SK-N-SH (cell line): ENCODE results near the gene TCF23. TPM values are rescaled to one million over a fixed set of nuclear protein-coding genes. Genes with fewer than 3 reads are reported as not detected.

Experiments
- CTCF ChIA-PET: fragments of 300-600, 350-600 bp; formaldehyde crosslinking; extraction: SDS; loops from one replicate; lab custom pipeline; 2021; lab: Yijun Ruan, JAX
- POLR2A ChIA-PET: fragments of 350-600 bp; sonication (Branson Sonifier 250); formaldehyde crosslinking; extraction: SDS; loops from one replicate; lab custom pipeline; 2020; ENCODE audit warnings: antibody characterized with exemption, inconsistent platforms; lab: Yijun Ruan, JAX
- DNase-seq: peaks from one replicate; pipeline ENCODE4 v3.0.0; 2012
- H2AFZ ChIP-seq: fragments of 200-600 bp; sonication (generic); 2 replicates; pipeline ENCODE4 v1.8.1; 2016; ENCODE audit warnings: antibody characterized with exemption, mild to moderate bottlenecking, low read depth
- H3F3A ChIP-seq: fragments of 200-600 bp; sonication (generic); replicated peaks from 2 replicates; pipeline ENCODE3; 2016; ENCODE audit warnings: antibody characterized with exemption, mild to moderate bottlenecking; ENCODE audit not compliant: insufficient read depth
- H3K27ac ChIP-seq, 2 experiments: fragments of 200-500 bp in 1 of 2; fragments of 200-600 bp in 1 of 2; sonication (Bioruptor generic) in 1 of 2; sonication (generic), shearing (Covaris generic) in 1 of 2; 2 replicates each; pipeline versions ENCODE4 v1.5.1 to v1.6.1; 2014 to 2016; ENCODE audit warnings: low read depth in 2 of 2, inconsistent platforms in 1 of 2, low read length in 1 of 2, mild to moderate bottlenecking in 1 of 2, mixed read lengths in 1 of 2
- H3K27me3 ChIP-seq: fragments of 200-600 bp; sonication (generic), shearing (Covaris generic); 2 replicates; pipeline ENCODE4 v1.6.1; 2016; ENCODE audit warnings: mixed run types; ENCODE audit not compliant: insufficient read depth
- H3K36me3 ChIP-seq, 2 experiments: fragments of 200-500 bp in 1 of 2; fragments of 200-600 bp in 1 of 2; sonication (Bioruptor generic) in 1 of 2; sonication (generic) in 1 of 2; replicated peaks in 1 of 2; 2 replicates each; pipeline versions ENCODE3 to v1.5.1; 2014 to 2016; ENCODE audit warnings: low read length in 1 of 2, mild to moderate bottlenecking in 1 of 2; ENCODE audit not compliant: insufficient read depth in 2 of 2, control insufficient read depth in 1 of 2
- H3K4me1 ChIP-seq, 2 experiments: fragments of 200-500 bp in 1 of 2; fragments of 200-600 bp in 1 of 2; sonication (Bioruptor generic) in 1 of 2; sonication (generic), shearing (Covaris generic) in 1 of 2; 2 replicates each; pipeline versions ENCODE4 v1.5.1 to v1.6.1; 2014 to 2016; ENCODE audit warnings: low read depth in 1 of 2, low read length in 1 of 2, mixed run types in 1 of 2; ENCODE audit not compliant: insufficient read depth in 2 of 2, control insufficient read depth in 1 of 2
- H3K4me2 ChIP-seq: fragments of 200-600 bp; sonication (generic), shearing (Covaris generic); 2 replicates; pipeline ENCODE4 v1.6.1; 2017; ENCODE audit warnings: mixed run types
- H3K4me3 ChIP-seq, 2 experiments: fragments of 200-500 bp in 1 of 2; fragments of 200-600 bp in 1 of 2; sonication (Bioruptor generic) in 1 of 2; sonication (generic), shearing (Covaris generic) in 1 of 2; 2 replicates each; pipeline versions ENCODE4 v1.5.1 to v1.8.1; 2014 to 2016; ENCODE audit warnings: low read depth in 2 of 2, inconsistent platforms in 1 of 2, low read length in 1 of 2, mild to moderate bottlenecking in 1 of 2, mixed read lengths in 1 of 2, moderate library complexity in 1 of 2
- H3K79me2 ChIP-seq: fragments of 200-600 bp; sonication (generic); 2 replicates; pipeline ENCODE4 v1.8.1; 2017; ENCODE audit warnings: mild to moderate bottlenecking; ENCODE audit not compliant: insufficient read depth
- H3K9ac ChIP-seq: fragments of 200-600 bp; sonication (generic); 2 replicates; pipeline ENCODE4 v1.6.1; 2017; ENCODE audit warnings: mixed run types
- H3K9me2 ChIP-seq: fragments of 200-600 bp; sonication (generic); 2 replicates; pipeline ENCODE4 v1.6.1; 2017; ENCODE audit warnings: mixed run types
- H3K9me3 ChIP-seq: fragments of 200-600 bp; sonication (generic); 2 replicates; pipeline ENCODE4 v1.6.1; 2017; ENCODE audit warnings: mixed run types, mild to moderate bottlenecking, moderate library complexity
- H4K20me1 ChIP-seq: fragments of 200-600 bp; sonication (generic); 2 replicates; pipeline ENCODE4 v1.6.1; 2017; ENCODE audit warnings: mild to moderate bottlenecking, mixed run types; ENCODE audit not compliant: insufficient read depth
- CTCF ChIP-seq: fragments of 200-600 bp; sonication (generic); IDR thresholded peaks from 2 replicates; pipeline ENCODE4 v1.6.1; 2017; ENCODE audit warnings: antibody characterized with exemption, mild to moderate bottlenecking, moderate library complexity
- GABPA ChIP-seq: IDR thresholded peaks from 2 replicates; pipeline ENCODE4 v1.4.0; 2012; ENCODE audit warnings: low read depth, mild to moderate bottlenecking
- MAX ChIP-seq: IDR thresholded peaks from 2 replicates; pipeline ENCODE4 v1.4.0; 2012; ENCODE audit warnings: low read depth
- MEF2A ChIP-seq: IDR thresholded peaks from 2 replicates; pipeline ENCODE4 v1.4.0; 2012; ENCODE audit warnings: low read depth, borderline replicate concordance
- MXI1 ChIP-seq: IDR thresholded peaks from 2 replicates; pipeline ENCODE4 v1.6.1; 2012; ENCODE audit warnings: mild to moderate bottlenecking, low read depth, low read length, improper control_type of control experiment
- POLR2AphosphoS5 ChIP-seq: IDR thresholded peaks from 2 replicates; pipeline ENCODE4 v1.6.1; 2012; ENCODE audit warnings: low read depth, low read length
- RAD21 ChIP-seq: IDR thresholded peaks from 2 replicates; pipeline ENCODE4 v1.6.1; 2012; ENCODE audit warnings: mild to moderate bottlenecking, low read length
- RCOR1 ChIP-seq: fragments of 150-350 bp; IDR thresholded peaks from 2 replicates; pipeline ENCODE4 v1.6.1; 2017; ENCODE audit warnings: antibody characterized with exemption, low read length
- RFX5 ChIP-seq: IDR thresholded peaks from 2 replicates; pipeline ENCODE4 v1.6.1; 2012; ENCODE audit warnings: mild to moderate bottlenecking, improper control_type of control experiment, low read length
- SIN3A ChIP-seq: IDR thresholded peaks from 2 replicates; pipeline ENCODE4 v1.6.1; 2012; ENCODE audit warnings: low read depth, mild to moderate bottlenecking, low read length, moderate library complexity, borderline replicate concordance
- TEAD4 ChIP-seq: IDR thresholded peaks from 2 replicates; pipeline ENCODE4 v1.4.0; 2012; ENCODE audit warnings: mild to moderate bottlenecking, borderline replicate concordance; ENCODE audit not compliant: insufficient read depth
- USF1 ChIP-seq: IDR thresholded peaks from 2 replicates; pipeline ENCODE4 v1.4.0; 2012; ENCODE audit warnings: low read depth, borderline replicate concordance
- YY1 ChIP-seq: IDR thresholded peaks from 2 replicates; pipeline ENCODE4 v1.4.0; 2012; ENCODE audit warnings: low read depth, mild to moderate bottlenecking
- ZBTB33 ChIP-seq: IDR thresholded peaks from 2 replicates; pipeline ENCODE4 v1.4.0; 2012; ENCODE audit warnings: low read depth, borderline replicate concordance
- WGBS: methylation state at CpG from one replicate; pipeline ENCODE4 v1.1.6; 2017; ENCODE audit warnings: low lambda C conversion rate; 5-methylcytosine and 5-hydroxymethylcytosine counted together
- polyA plus RNA-seq, 3 experiments: library from polyadenylated mRNA; depleted of rRNA; stranded (reverse); fragments of >200 nt; gene quantifications; 2 replicates each; pipeline ENCODE4 v1.2.3, GENCODE V29; 2012
- TF ChIP-seq, protein P1 (sequence below): fragments of 150-350 bp; IDR thresholded peaks from 2 replicates; pipeline ENCODE4 v1.6.1; 2017; ENCODE audit warnings: antibody characterized with exemption, low read length, low read depth, borderline replicate concordance
- TF ChIP-seq, protein P2 (sequence below): fragments of 150-350 bp; IDR thresholded peaks from 2 replicates; pipeline ENCODE4 v1.6.1; 2016; ENCODE audit warnings: mild to moderate bottlenecking, low read depth, low read length

TCF23 gene
- polyA plus RNA-seq, 1 of the 3 experiments (the other 2 are of a cell fraction): not detected

GRCh38 chr2:27201675-27202074 is 52.9 kb downstream of the TCF23 start:
- no peak overlapping the region for H3K9ac ChIP-seq
- H3K4me2 ChIP-seq: no peak overlapping the region
- H3K9me3 ChIP-seq: no peaks in the 10 kb centered on the region
- peaks cover under 1% of the 10 kb centered on the region for H3F3A ChIP-seq
- H3K4me1 ChIP-seq: no peaks in the 10 kb centered on the region; a peak in 1 of 4 replicates
- ChIA-PET POLR2A (no interaction called here), CTCF (interaction anchor here (1.4 to 4.0 kb wide), 2 partner anchors 10 to 32 kb away, joined by 5 to 24 read pairs; no protein-coding TSS in a partner anchor)
- no peak overlapping the region for H3K4me3 ChIP-seq
- no peak overlapping the region for H3K27ac ChIP-seq
- H2AFZ ChIP-seq: no peak overlapping the region
- no peaks in the 10 kb centered on the region for H4K20me1 ChIP-seq
- no peak for TF ChIP-seq ZBTB33
- no peak for TF ChIP-seq RAD21
- no peak for TF ChIP-seq RFX5
- TF ChIP-seq SIN3A: no peak
- no peak for TF ChIP-seq MEF2A
- TF ChIP-seq TEAD4: no peak
- no peak for TF ChIP-seq GABPA
- TF ChIP-seq USF1: no peak
- no peak for TF ChIP-seq MAX
- no peak for TF ChIP-seq RCOR1
- TF ChIP-seq, protein P1, sequence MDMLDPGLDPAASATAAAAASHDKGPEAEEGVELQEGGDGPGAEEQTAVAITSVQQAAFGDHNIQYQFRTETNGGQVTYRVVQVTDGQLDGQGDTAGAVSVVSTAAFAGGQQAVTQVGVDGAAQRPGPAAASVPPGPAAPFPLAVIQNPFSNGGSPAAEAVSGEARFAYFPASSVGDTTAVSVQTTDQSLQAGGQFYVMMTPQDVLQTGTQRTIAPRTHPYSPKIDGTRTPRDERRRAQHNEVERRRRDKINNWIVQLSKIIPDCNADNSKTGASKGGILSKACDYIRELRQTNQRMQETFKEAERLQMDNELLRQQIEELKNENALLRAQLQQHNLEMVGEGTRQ: no peak
- TF ChIP-seq POLR2AphosphoS5: no peak
- TF ChIP-seq CTCF: no peak
- no peak for TF ChIP-seq MXI1
- no peak for TF ChIP-seq YY1
- TF ChIP-seq, protein P2, sequence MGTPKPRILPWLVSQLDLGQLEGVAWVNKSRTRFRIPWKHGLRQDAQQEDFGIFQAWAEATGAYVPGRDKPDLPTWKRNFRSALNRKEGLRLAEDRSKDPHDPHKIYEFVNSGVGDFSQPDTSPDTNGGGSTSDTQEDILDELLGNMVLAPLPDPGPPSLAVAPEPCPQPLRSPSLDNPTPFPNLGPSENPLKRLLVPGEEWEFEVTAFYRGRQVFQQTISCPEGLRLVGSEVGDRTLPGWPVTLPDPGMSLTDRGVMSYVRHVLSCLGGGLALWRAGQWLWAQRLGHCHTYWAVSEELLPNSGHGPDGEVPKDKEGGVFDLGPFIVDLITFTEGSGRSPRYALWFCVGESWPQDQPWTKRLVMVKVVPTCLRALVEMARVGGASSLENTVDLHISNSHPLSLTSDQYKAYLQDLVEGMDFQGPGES: no peak
- no peaks in the 10 kb centered on the region for H3K9me2 ChIP-seq
- H3K79me2 ChIP-seq: no peaks in the 10 kb centered on the region
- H3K27me3 ChIP-seq: no peaks in the 10 kb centered on the region
- peaks cover 13 to 66% of the 10 kb centered on the region in 2 experiments for H3K36me3 ChIP-seq
- DNase-seq: no peak
- WGBS: 83% methylated on average over 4 of the region's 7 CpGs
